Lung (tissue), 16 donors: Measurements from ENCODE around the gene PPM1B. TPM values are rescaled to one million over a fixed set of nuclear protein-coding genes. Genes with fewer than 3 reads are reported as not detected.

ENCODE experiments used
- ATAC-seq: fragments of 200-7000 bp; cut with Tn5 transposase; one replicate; pipeline ENCODE4 v1.9.1; 2020; ENCODE audit warnings: moderate number of reproducible peaks; ENCODE audit not compliant: insufficient read depth, low FRiP score
- DNase-seq, 3 donors: peaks; one replicate each; pipeline ENCODE4 v3.0.0-alpha.2; 2013 to 2017
- H3K27ac ChIP-seq, 2 donors: one replicate each; pipeline ENCODE4 v1.5.1; 2013; ENCODE audit warnings: mild to moderate bottlenecking in 2 of 2, moderate library complexity in 2 of 2, control low read depth in 1 of 2, inconsistent platforms in 1 of 2, low read depth in 1 of 2, low read length in 1 of 2
- H3K27me3 ChIP-seq, 3 donors: one replicate each; pipeline ENCODE4 v1.5.1; 2013; ENCODE audit warnings: low read length in 2 of 3; ENCODE audit not compliant: control insufficient read depth in 3 of 3, insufficient read depth in 3 of 3
- H3K36me3 ChIP-seq, 4 donors: one replicate each; pipeline ENCODE4 v1.5.1; 2013; ENCODE audit warnings: low read length in 4 of 4, mild to moderate bottlenecking in 1 of 4, moderate library complexity in 1 of 4; ENCODE audit not compliant: control insufficient read depth in 4 of 4, insufficient read depth in 4 of 4
- H3K4me1 ChIP-seq, 5 donors: one replicate each; pipeline ENCODE4 v1.5.1; 2013; ENCODE audit warnings: low read length in 5 of 5, mild to moderate bottlenecking in 2 of 5, moderate library complexity in 1 of 5; ENCODE audit not compliant: control insufficient read depth in 5 of 5, insufficient read depth in 5 of 5
- H3K4me3 ChIP-seq: one replicate; pipeline ENCODE4 v1.5.1; 2013; ENCODE audit warnings: mild to moderate bottlenecking, control low read depth, moderate library complexity
- H3K9ac ChIP-seq, 2 donors: one replicate each; pipeline ENCODE4 v1.5.1; 2013; ENCODE audit warnings: low read length in 2 of 2, control low read depth in 1 of 2; ENCODE audit not compliant: insufficient read depth in 1 of 2
- H3K9me3 ChIP-seq, 4 donors: one replicate each; pipeline ENCODE4 v1.5.1; 2013; ENCODE audit warnings: low read length in 3 of 4, mild to moderate bottlenecking in 1 of 4, moderate library complexity in 1 of 4; ENCODE audit not compliant: control insufficient read depth in 4 of 4, insufficient read depth in 3 of 4
- CTCF ChIP-seq: IDR thresholded peaks from 2 replicates; pipeline ENCODE4 v1.5.1; 2012; ENCODE audit warnings: mild to moderate bottlenecking; ENCODE audit errors: control extremely low read depth, extremely low read depth
- WGBS, 2 donors: extraction: QIAGEN DNeasy Blood & Tissue Kit; methylation state at CpG; one replicate each; pipeline ENCODE4 v1.1.7; 2013; 5-methylcytosine and 5-hydroxymethylcytosine counted together
- long read RNA-seq, 5 donors: transcript quantifications; one replicate each; lab custom pipeline, GENCODE V29; 2026
- polyA plus RNA-seq, 2 donors: library from polyadenylated mRNA; stranded (reverse); fragments of 200-250 nt; gene quantifications; one replicate each; pipeline ENCODE4 v1.2.1, GENCODE V29; 2013
- total RNA-seq, 2 donors: library from RNA; depleted of rRNA in 1 of 2; stranded (reverse); fragments of >200 nt in 1 of 2; gene quantifications; one replicate each; pipeline ENCODE4 v1.2.1, GENCODE V29; 2014 to 2021
- donor health status: control.
- donor health status: control.
- donor health status: Bipolar disorder and iron deficiency.
- donor health status: healthy.
- donor health status: DM: yes; HTN: yes; CAD: no.

Gene PPM1B
- total RNA-seq (10 to 100 TPM; 35.7 to 66.2 TPM), polyA plus RNA-seq (10 to 100 TPM; 18.2 to 23.5 TPM)
- long read RNA-seq, donor 1, transcript PPM1B-201 (6 exons, 2,606 nt) = major isoform, 8 of 15 reads
- long read RNA-seq, donor 1, partial matches to known transcripts = 7 of 15 reads
- long read RNA-seq, donor 1, other reads (novel, unspliced or antisense) = 0 of 15 reads
- long read RNA-seq, donor 2, partial matches to known transcripts = 0 of 1 reads
- long read RNA-seq, donor 2, other reads (novel, unspliced or antisense) = 0 of 1 reads
- long read RNA-seq, donor 3, partial matches to known transcripts = 0 of 4 reads
- long read RNA-seq, donor 3, other reads (novel, unspliced or antisense) = 0 of 4 reads
- long read RNA-seq, donor 4, partial matches to known transcripts = 0 of 2 reads
- long read RNA-seq, donor 4, other reads (novel, unspliced or antisense) = 0 of 2 reads
- long read RNA-seq, donor 5, transcript PPM1B-201 (6 exons, 2,606 nt) = major isoform, 10 of 21 reads
- long read RNA-seq, donor 5, partial matches to known transcripts = 11 of 21 reads
- long read RNA-seq, donor 5, other reads (novel, unspliced or antisense) = 0 of 21 reads

- no peaks in the 10 kb centered on the region for H3K36me3 ChIP-seq
- peak within 1 kb of the TSS; percentile 76 for H3K4me3 ChIP-seq
- peak within 1 kb of the TSS; percentile 93 to 97 for H3K27ac ChIP-seq
- TF ChIP-seq CTCF = no peak
- WGBS, 2 donors = 0 to 1% methylated on average over 41 to 49 of the region's 49 CpGs
- peak; percentile 91 for ATAC-seq
- H3K9ac ChIP-seq = peak within 1 kb of the TSS; percentile 91 to 96
- H3K9me3 ChIP-seq = peaks cover 0 to 2% (median 0%) of the 10 kb centered on the region in 4 donors
- no peak for DNase-seq
- H3K4me1 ChIP-seq = peaks cover 1 to 21% (median 7%) of the 10 kb centered on the region in 5 donors
- no peaks in the 10 kb centered on the region for H3K27me3 ChIP-seq
These were observed at the start of gene PPM1B for GRCh38 chr2:44168681-44169154. TSS of gene PPM1B (plus strand) at chr2:44168875. CDS start at chr2:44201200, 32,325 bp downstream.

DNA sequence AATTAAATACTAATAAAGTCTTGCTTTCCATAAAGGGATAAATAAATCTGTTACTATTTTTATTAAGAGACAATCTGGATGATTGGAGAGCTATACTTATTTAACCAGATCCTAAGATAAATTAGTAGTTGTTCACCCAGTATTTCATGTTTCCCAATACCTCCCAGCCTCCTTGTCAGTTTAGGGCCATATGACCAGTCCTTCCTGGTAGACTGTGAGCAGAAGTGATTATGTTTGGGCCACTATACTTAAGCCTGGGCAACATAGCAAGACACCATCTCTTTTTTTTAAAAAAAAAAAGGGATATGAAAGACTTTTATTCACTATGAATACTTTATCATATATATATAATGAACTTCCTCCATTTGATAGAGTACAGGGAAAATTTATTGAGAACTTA is 48.8 kb upstream of the PPM1B start:
- H3K27ac ChIP-seq = no peak overlapping the region

GRCh38 chr2:44120428-44120827 is 48.2 kb upstream of the PPM1B start:
- Histone ChIP-seq H3K9ac (no peak overlapping the region), H3K36me3 (no peaks in the 10 kb centered on the region), H3K9me3 (no peaks in the 10 kb centered on the region), H3K27me3 (no peaks in the 10 kb centered on the region), H3K4me3 (no peak overlapping the region), H3K27ac (no peak overlapping the region), H3K4me1 (no peaks in the 10 kb centered on the region)
- no peak for DNase-seq
- WGBS, 2 donors = 23 to 42% methylated on average over 2 of the region's 2 CpGs
- ATAC-seq = no peak
- TF ChIP-seq CTCF = no peak

More for the DNA sequence above, 48.8 kb upstream of the PPM1B start:
- Histone ChIP-seq H3K36me3 (no peaks in the 10 kb centered on the region), H3K4me3 (no peak overlapping the region), H3K9ac (no peak overlapping the region), H3K4me1 (no peaks in the 10 kb centered on the region), H3K9me3 (no peaks in the 10 kb centered on the region), H3K27me3 (no peaks in the 10 kb centered on the region)
- DNase-seq (no peak), ATAC-seq (no peak)
- TF ChIP-seq CTCF = no peak
